Left lung (tissue), 10 donors: ENCODE data around the gene KIAA1614. TPM values are rescaled to one million over a fixed set of nuclear protein-coding genes. Genes with fewer than 3 reads are reported as not detected.

Experiments used
- ATAC-seq: fragments of 200-7000 bp; cut with Tn5 transposase; one replicate; pipeline ENCODE4 v1.9.1; 2020; ENCODE audit warnings: moderate library complexity
- DNase-seq, 4 donors: peaks; one replicate each; pipeline ENCODE4 v3.0.0-alpha.2; 2013 to 2020
- H3K27ac ChIP-seq, 2 donors: fragments of 200-600 bp; sonication (generic) in 1 of 2; one replicate each; pipeline versions ENCODE4 v1.5.0 to v1.8.0; 2020 to 2021
- H3K27me3 ChIP-seq, 2 donors: fragments of 200-600 bp; sonication (generic) in 1 of 2; one replicate each; pipeline versions ENCODE4 v1.5.0 to v1.8.0; 2020 to 2021
- H3K36me3 ChIP-seq, 2 donors: fragments of 200-600 bp; sonication (generic) in 1 of 2; one replicate each; pipeline versions ENCODE4 v1.5.0 to v1.8.0; 2020 to 2021
- H3K4me1 ChIP-seq, 2 donors: fragments of 200-600 bp; one replicate each; pipeline ENCODE4 v1.8.0; 2021
- H3K4me3 ChIP-seq, 2 donors: fragments of 200-600 bp; sonication (generic) in 1 of 2; one replicate each; pipeline versions ENCODE4 v1.5.0 to v1.8.0; 2020 to 2021; ENCODE audit warnings: mild to moderate bottlenecking in 1 of 2
- H3K9me3 ChIP-seq, 2 donors: fragments of 200-600 bp; sonication (generic) in 1 of 2; one replicate each; pipeline versions ENCODE4 v1.5.0 to v1.8.0; 2020 to 2021
- CTCF ChIP-seq, 2 donors: fragments of 200-600 bp; sonication (generic) in 1 of 2; IDR thresholded peaks; one replicate each; pipeline versions ENCODE4 v1.5.0 to v1.8.0; 2021; ENCODE audit warnings: antibody characterized with exemption in 2 of 2
- intact Hi-C, 2 donors: fragments of 100-400 bp; cut with DNase I; formaldehyde crosslinking; loops; one replicate each; pipeline versions ENCODE4 v1.11.2 to v1.14.2; 2022
- polyA plus RNA-seq, 6 donors: library from polyadenylated mRNA; unstranded; fragments of 120-200 nt; gene quantifications; one replicate each; pipeline ENCODE4 v1.2.1, GENCODE V29; 2013; ENCODE audit not compliant: insufficient read length in 6 of 6
- total RNA-seq, 2 donors: library from RNA; stranded (reverse); fragmentation: NEBNext Ultra II Directional; extraction: Animal tissue kit (Norgen Biotek cat#: 25700); gene quantifications; one replicate each; pipeline ENCODE4 v1.2.1, GENCODE V29; 2021
- donor health status: DM: no; HTN: yes; CAD: no.
- donor health status: DM: no; HTN: no; CAD: no.

Gene KIAA1614
- total and polyA plus RNA-seq, 8 donors, result 3.6 to 13.4 (median 9.7) TPM

- ATAC-seq (no peak), DNase-seq (peak in 1 of 4 donors; percentile 54)
- Histone ChIP-seq H3K9me3 (no peaks in the 10 kb centered on the region), H3K36me3 (no peaks in the 10 kb centered on the region), H3K4me3 (no peak overlapping the region), H3K27me3 (no peaks in the 10 kb centered on the region), H3K27ac (no peak overlapping the region), H3K4me1 (no peaks in the 10 kb centered on the region)
- intact Hi-C loops, result no loop called here
- no peak for TF ChIP-seq CTCF (IDR thresholded peaks at IDR 0.05)
Measured at GRCh38 chr1:180921386-180921785, 8.7 kb downstream of the KIAA1614 start.

DNA sequence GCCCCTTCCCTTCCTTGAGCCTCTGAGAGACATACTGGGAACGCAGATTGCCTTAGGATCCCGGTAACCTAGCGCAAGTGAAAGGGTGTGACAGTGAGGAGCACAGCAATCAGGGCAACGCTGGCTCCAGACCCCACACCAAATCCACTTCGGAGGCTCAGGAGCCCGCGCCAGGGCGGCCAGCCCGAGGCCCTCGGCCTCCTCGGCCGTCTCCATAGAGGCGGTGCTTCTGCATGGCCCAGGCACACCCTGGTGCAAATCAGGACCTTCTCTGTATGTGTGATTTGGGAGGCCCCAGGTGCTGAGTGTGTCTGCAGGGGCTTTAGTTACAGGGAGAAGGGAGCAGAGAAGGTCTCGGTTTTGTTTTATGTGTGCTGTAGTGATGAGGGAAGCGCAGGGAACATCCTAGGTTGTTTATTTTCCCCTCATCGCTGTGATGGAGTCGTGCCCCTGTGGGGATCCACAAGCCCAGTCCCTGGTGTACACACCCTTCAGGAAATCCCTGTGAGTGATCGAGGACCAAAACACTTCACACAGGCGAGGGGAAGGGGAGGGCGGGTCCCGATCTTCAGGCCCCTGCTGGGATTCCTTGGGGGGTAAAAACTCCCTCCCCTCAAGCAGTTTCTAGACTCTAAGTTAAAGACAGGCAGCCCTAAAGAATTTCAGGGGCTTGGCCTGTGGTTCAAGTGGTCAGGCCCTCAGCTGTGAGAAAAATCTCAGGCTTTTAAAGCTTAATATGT, 9.4 kb downstream of the KIAA1614 start:
- Histone ChIP-seq H3K9me3 (no peaks in the 10 kb centered on the region), H3K27ac (no peak overlapping the region), H3K4me3 (no peak overlapping the region), H3K36me3 (no peaks in the 10 kb centered on the region), H3K4me1 (no peaks in the 10 kb centered on the region), H3K27me3 (no peaks in the 10 kb centered on the region)
- peak in 1 of 4 donors; percentile 61 for DNase-seq
- intact Hi-C loops, result no loop called here
- no peak for ATAC-seq
- no peak for TF ChIP-seq CTCF (IDR thresholded peaks at IDR 0.05)

GRCh38 chr1:180922631-180923015, 9.9 kb downstream of the KIAA1614 start:
- H3K4me1 ChIP-seq, result no peaks in the 10 kb centered on the region
- no peaks in the 10 kb centered on the region for H3K9me3 ChIP-seq
- no peak overlapping the region for H3K4me3 ChIP-seq
- H3K36me3 ChIP-seq, result no peaks in the 10 kb centered on the region
- peak in 1 of 4 donors; percentile 6 for DNase-seq
- no peak overlapping the region for H3K27ac ChIP-seq
- ATAC-seq, result no peak
- no peaks in the 10 kb centered on the region for H3K27me3 ChIP-seq
- intact Hi-C loops, result no loop called here
- no peak for TF ChIP-seq CTCF (IDR thresholded peaks at IDR 0.05)

DNA sequence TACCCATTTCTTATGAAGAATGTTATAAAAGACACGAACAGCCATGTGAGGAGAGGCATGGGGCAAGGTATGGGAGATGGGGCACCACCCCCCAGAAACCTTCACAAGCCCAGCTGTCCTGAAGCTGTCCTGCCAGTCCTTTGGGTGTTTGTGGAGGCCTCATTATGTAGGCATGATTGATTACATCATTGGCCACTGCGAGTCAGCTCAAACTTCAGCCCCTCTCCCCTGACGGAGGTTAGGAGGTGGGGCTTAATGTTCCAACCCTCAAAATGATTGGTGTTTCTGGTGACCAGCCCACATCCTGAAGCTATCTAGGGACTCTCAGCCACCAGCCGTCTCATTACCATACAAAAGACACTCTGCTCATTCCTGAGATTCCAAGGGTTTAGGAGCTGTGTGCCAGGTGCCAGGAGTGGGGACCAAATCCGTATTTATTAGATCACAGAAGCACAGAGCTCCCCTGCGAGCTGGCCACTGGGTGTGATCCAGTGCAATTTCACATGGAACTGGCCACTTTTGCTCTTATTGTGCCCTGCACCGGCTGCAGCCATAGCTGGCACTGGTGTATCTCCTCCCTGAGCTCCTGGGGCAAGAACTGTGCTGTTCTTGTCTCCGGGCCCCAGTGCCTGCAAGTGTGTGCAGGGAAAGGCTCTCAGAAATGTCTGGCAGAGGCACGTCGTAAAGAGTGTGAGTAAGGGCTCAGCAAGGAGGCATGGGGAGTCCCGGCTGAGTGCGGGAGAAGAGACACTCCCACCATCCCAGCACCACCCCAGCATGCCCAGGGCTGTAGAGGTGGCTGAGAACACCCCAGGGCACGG, 10.5 kb downstream of the KIAA1614 start:
- H3K9me3 ChIP-seq, result no peaks in the 10 kb centered on the region
- H3K27ac ChIP-seq, result no peak overlapping the region
- H3K27me3 ChIP-seq, result no peaks in the 10 kb centered on the region
- intact Hi-C loops, result no loop called here
- peak; percentile 34 for ATAC-seq
- H3K4me3 ChIP-seq, result no peak overlapping the region
- H3K4me1 ChIP-seq, result no peaks in the 10 kb centered on the region
- H3K36me3 ChIP-seq, result no peaks in the 10 kb centered on the region
- TF ChIP-seq CTCF (IDR thresholded peaks at IDR 0.05), result no peak
- peak in 2 of 4 donors; percentile 29 to 37 for DNase-seq

DNA sequence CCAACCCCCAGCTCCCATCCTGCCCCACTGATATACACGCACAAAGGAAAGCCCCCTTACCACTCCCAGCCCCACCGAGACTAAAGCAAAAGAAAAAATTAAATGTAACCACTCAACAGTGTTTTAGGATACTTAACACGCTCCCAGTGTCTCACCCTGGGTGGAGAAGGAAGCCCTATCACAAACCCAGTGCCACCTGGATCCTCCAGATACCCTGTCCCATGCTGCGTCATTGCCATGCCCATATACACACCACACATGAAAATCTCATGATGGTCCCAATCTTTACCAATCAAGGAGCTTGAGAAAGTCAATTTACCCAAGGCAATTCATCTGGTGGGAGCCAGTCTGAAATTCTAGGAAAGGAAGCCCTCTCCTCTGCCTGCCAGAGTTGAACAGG, 11.2 kb downstream of the KIAA1614 start:
- H3K27ac ChIP-seq, result no peak overlapping the region

More for the DNA sequence above, 11.2 kb downstream of the KIAA1614 start:
- no peak overlapping the region for H3K4me3 ChIP-seq
- H3K27me3 ChIP-seq, result no peaks in the 10 kb centered on the region
- no peaks in the 10 kb centered on the region for H3K36me3 ChIP-seq
- DNase-seq (no peak), ATAC-seq (no peak)
- no peaks in the 10 kb centered on the region for H3K4me1 ChIP-seq
- TF ChIP-seq CTCF (IDR thresholded peaks at IDR 0.05), result no peak
- intact Hi-C loops, result no loop called here
- H3K9me3 ChIP-seq, result no peaks in the 10 kb centered on the region
